Omental fat pad (tissue), 4 donors: ENCODE measurements around the gene MKKS. TPM values are rescaled to one million over a fixed set of nuclear protein-coding genes. Genes with fewer than 3 reads are reported as not detected.

Experiments
- ATAC-seq: fragments of 150-250 bp; one replicate; pipeline ENCODE4 v1.9.1; 2016; ENCODE audit warnings: mild to moderate bottlenecking, moderate library complexity; ENCODE audit not compliant: low FRiP score
- DNase-seq: peaks from one replicate; pipeline ENCODE4 v3.0.0-alpha.2; 2019; ENCODE audit warnings: low spot score
- CTCF ChIP-seq, 3 donors: fragments of 450-650 bp; IDR thresholded peaks; one replicate each; pipeline ENCODE4 v1.5.1; 2016 to 2017; ENCODE audit warnings: antibody characterized with exemption in 3 of 3, mild to moderate bottlenecking in 3 of 3, moderate library complexity in 2 of 3
- total RNA-seq, 4 donors: library from RNA; depleted of rRNA; stranded (reverse); fragments of >200 nt; gene quantifications; one replicate each; pipeline ENCODE4 v1.1.0, GENCODE V29; 2016

Gene MKKS
- total RNA-seq, 4 donors from 2014 or later: 7.7 to 25.5 (median 12.5) TPM

GRCh38 chr20:10381477-10381876 is 52.5 kb downstream of the MKKS start:
- DNase-seq: no peak
- TF ChIP-seq CTCF (IDR thresholded peaks at IDR 0.05): no peak
- ATAC-seq: no peak

GRCh38 chr20:10379761-10380160 is 54.3 kb downstream of the MKKS start:
- DNase-seq: no peak
- ATAC-seq: no peak
- TF ChIP-seq CTCF (IDR thresholded peaks at IDR 0.05): no peak

GRCh38 chr20:10376270-10377075 is 57.5 kb downstream of the MKKS start:
- no peak for DNase-seq
- TF ChIP-seq CTCF (IDR thresholded peaks at IDR 0.05): no peak
- ATAC-seq: no peak

GRCh38 chr20:10375191-10375590 is 58.8 kb downstream of the MKKS start:
- no peak for ATAC-seq
- no peak for DNase-seq
- no peak for TF ChIP-seq CTCF (IDR thresholded peaks at IDR 0.05)

GRCh38 chr20:10374036-10374435 is 60.0 kb downstream of the MKKS start:
- ATAC-seq (no peak), DNase-seq (no peak)
- TF ChIP-seq CTCF (IDR thresholded peaks at IDR 0.05): no peak

- no peak for DNase-seq
- ATAC-seq: no peak
- TF ChIP-seq CTCF (IDR thresholded peaks at IDR 0.05): no peak
These were observed 62.6 kb downstream of the MKKS start for GRCh38 chr20:10371467-10371866.
